Smooth muscle cell (in vitro differentiated cells): ENCODE data around the gene SUCLG2. TPM values are rescaled to one million over a fixed set of nuclear protein-coding genes. Genes with fewer than 3 reads are reported as not detected.

Experiments used
- DNase-seq: peaks from one replicate; lab custom pipeline; 2025; ENCODE audit not compliant: unreplicated experiment; lab: John Stamatoyannopoulos, UW
- H2AFZ ChIP-seq: fragments of 200-600 bp; sonication (generic); 2 replicates; pipeline ENCODE4 v1.6.0; 2016; ENCODE audit warnings: antibody characterized with exemption, low read depth, mild to moderate bottlenecking
- H3F3A ChIP-seq: fragments of 200-600 bp; sonication (generic); 2 replicates; pipeline ENCODE4 v1.6.0; 2017; ENCODE audit warnings: antibody characterized with exemption, low read depth
- H3K27ac ChIP-seq: fragments of 200-600 bp; sonication (generic); 2 replicates; pipeline ENCODE4 v1.5.1; 2016; ENCODE audit warnings: low read depth, mild to moderate bottlenecking
- H3K27me3 ChIP-seq: fragments of 200-600 bp; sonication (generic); 2 replicates; pipeline ENCODE4 v1.6.1; 2016; ENCODE audit warnings: low read depth, mild to moderate bottlenecking
- H3K36me3 ChIP-seq: fragments of 200-600 bp; sonication (generic); 2 replicates; pipeline ENCODE4 v1.5.1; 2016; ENCODE audit warnings: low read depth
- H3K4me1 ChIP-seq: fragments of 200-600 bp; sonication (generic); 2 replicates; pipeline ENCODE4 v1.5.1; 2016; ENCODE audit warnings: low read depth
- H3K4me2 ChIP-seq: fragments of 200-600 bp; sonication (generic); 2 replicates; pipeline ENCODE4 v1.6.0; 2016; ENCODE audit warnings: mild to moderate bottlenecking
- H3K4me3 ChIP-seq: fragments of 200-600 bp; sonication (generic); 2 replicates; pipeline ENCODE4 v1.5.1; 2016; ENCODE audit warnings: mild to moderate bottlenecking
- H3K79me2 ChIP-seq: fragments of 200-600 bp; sonication (generic); 2 replicates; pipeline ENCODE4 v1.6.0; 2016; ENCODE audit warnings: low read depth, mild to moderate bottlenecking
- H3K9ac ChIP-seq: fragments of 200-600 bp; sonication (generic); 2 replicates; pipeline ENCODE4 v1.6.0; 2016; ENCODE audit warnings: low read depth
- H3K9me3 ChIP-seq: fragments of 200-600 bp; sonication (generic); replicated peaks from 2 replicates; pipeline ENCODE4 v1.5.1; 2016; ENCODE audit warnings: low read depth
- H4K20me1 ChIP-seq: fragments of 200-600 bp; sonication (generic); 2 replicates; pipeline ENCODE4 v1.6.0; 2016; ENCODE audit warnings: low read depth
- WGBS: methylation state at CpG from one replicate; pipeline ENCODE4 v1.1.7; 2016; ENCODE audit warnings: low lambda C conversion rate; 5-methylcytosine and 5-hydroxymethylcytosine counted together
- polyA plus RNA-seq: library from polyadenylated mRNA; unstranded; fragments of >200 nt; fragmentation: Nextera tagmentation; extraction: Ambion mirVana; gene quantifications from 2 replicates; pipeline ENCODE4 v1.2.1, GENCODE V29; 2016
- total RNA-seq: library from RNA; depleted of rRNA; stranded (reverse); fragments of >200 nt; gene quantifications from 2 replicates; pipeline ENCODE4 v1.2.3, GENCODE V29; 2014
- TF ChIP-seq, protein P1 (sequence below): fragments of 200-600 bp; sonication (generic); IDR thresholded peaks from 2 replicates; pipeline ENCODE4 v1.5.1; 2017; ENCODE audit warnings: borderline replicate concordance, mild to moderate bottlenecking, antibody characterized with exemption; ENCODE audit not compliant: insufficient read depth, poor library complexity, severe bottlenecking

SUCLG2 gene
- total and polyA plus RNA-seq, 2 experiments from 2014 or later: 40.3 to 45.4 TPM

DNA sequence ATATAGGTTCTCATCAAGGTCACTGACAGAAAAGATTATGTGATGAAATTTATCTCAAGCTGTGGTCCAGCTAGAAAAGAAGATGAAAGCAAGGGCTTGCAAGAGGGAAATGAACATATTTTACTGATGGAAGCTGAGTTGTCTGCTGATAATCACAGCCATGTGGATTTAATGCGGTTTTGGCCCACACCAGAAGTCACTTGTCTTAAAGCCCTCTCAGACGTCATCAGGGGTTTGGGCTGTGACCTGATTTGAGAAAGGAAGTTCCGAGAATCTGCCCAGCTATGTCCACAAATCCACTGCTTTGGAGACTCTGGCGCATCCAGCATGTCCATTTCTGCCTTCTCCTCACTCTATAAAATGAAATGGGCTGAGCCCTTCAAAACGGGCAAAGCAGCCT is 278.4 kb downstream of the SUCLG2 start:
- H3K27ac ChIP-seq: no peak overlapping the region
- H3K9ac ChIP-seq: no peak overlapping the region
- no peak overlapping the region for H3K4me3 ChIP-seq
- H3K79me2 ChIP-seq: no peaks in the 10 kb centered on the region
- no peaks in the 10 kb centered on the region for H3K4me1 ChIP-seq
- no peak overlapping the region for H3K4me2 ChIP-seq
- H3F3A ChIP-seq: no peaks in the 10 kb centered on the region
- TF ChIP-seq, protein P1, sequence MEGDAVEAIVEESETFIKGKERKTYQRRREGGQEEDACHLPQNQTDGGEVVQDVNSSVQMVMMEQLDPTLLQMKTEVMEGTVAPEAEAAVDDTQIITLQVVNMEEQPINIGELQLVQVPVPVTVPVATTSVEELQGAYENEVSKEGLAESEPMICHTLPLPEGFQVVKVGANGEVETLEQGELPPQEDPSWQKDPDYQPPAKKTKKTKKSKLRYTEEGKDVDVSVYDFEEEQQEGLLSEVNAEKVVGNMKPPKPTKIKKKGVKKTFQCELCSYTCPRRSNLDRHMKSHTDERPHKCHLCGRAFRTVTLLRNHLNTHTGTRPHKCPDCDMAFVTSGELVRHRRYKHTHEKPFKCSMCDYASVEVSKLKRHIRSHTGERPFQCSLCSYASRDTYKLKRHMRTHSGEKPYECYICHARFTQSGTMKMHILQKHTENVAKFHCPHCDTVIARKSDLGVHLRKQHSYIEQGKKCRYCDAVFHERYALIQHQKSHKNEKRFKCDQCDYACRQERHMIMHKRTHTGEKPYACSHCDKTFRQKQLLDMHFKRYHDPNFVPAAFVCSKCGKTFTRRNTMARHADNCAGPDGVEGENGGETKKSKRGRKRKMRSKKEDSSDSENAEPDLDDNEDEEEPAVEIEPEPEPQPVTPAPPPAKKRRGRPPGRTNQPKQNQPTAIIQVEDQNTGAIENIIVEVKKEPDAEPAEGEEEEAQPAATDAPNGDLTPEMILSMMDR: no peak
- H4K20me1 ChIP-seq: no peaks in the 10 kb centered on the region
- 87% methylated on average over 5 of the region's 5 CpGs for WGBS
- no peak for DNase-seq
- H3K9me3 ChIP-seq: no peaks in the 10 kb centered on the region
- no peaks in the 10 kb centered on the region for H3K27me3 ChIP-seq
- H2AFZ ChIP-seq: no peak overlapping the region
- no peaks in the 10 kb centered on the region for H3K36me3 ChIP-seq

GRCh38 chr3:67362686-67363085 is 291.7 kb downstream of the SUCLG2 start:
- Histone ChIP-seq H3K36me3 (no peaks in the 10 kb centered on the region), H2AFZ (no peak overlapping the region), H3K4me2 (no peak overlapping the region), H3K27me3 (no peaks in the 10 kb centered on the region), H4K20me1 (no peaks in the 10 kb centered on the region), H3F3A (peaks cover 4% of the 10 kb centered on the region), H3K9ac (no peak overlapping the region), H3K79me2 (no peaks in the 10 kb centered on the region), H3K4me1 (no peaks in the 10 kb centered on the region), H3K9me3 (no peaks in the 10 kb centered on the region), H3K27ac (no peak overlapping the region), H3K4me3 (no peak overlapping the region)
- DNase-seq: no peak
- TF ChIP-seq, protein P1: no peak
- 23% methylated on average over 4 of the region's 4 CpGs for WGBS

- no peaks in the 10 kb centered on the region for H3K36me3 ChIP-seq
These were observed 292.6 kb downstream of the SUCLG2 start for GRCh38 chr3:67361770-67362169.

DNA sequence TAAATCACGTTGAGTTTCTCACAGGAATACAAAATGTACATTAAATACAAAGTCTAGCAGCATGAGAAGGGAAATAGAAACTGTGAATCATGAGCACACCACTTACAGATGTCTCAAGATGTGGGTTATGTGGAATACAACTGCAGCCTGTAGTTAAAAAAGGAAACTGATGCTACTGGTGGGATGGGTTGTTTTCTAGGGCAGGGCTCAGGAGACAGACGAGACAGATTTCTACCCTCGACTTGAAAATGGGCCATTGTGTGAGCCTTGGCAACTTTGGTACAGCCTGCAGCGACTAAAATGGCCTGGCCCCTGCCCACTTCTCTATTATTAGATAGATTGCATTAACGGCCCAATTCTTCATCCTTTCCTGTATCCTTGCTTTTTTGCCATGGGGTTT is 293.1 kb downstream of the SUCLG2 start:
- no peak for DNase-seq
- TF ChIP-seq, protein P1: no peak
- Histone ChIP-seq H3K36me3 (no peaks in the 10 kb centered on the region), H3K4me3 (no peak overlapping the region), H3K4me1 (no peaks in the 10 kb centered on the region), H3K79me2 (no peaks in the 10 kb centered on the region), H3K9ac (no peak overlapping the region), H3K9me3 (no peaks in the 10 kb centered on the region), H3F3A (peaks cover 4% of the 10 kb centered on the region), H3K27me3 (no peaks in the 10 kb centered on the region), H2AFZ (no peak overlapping the region), H3K27ac (no peak overlapping the region), H4K20me1 (no peaks in the 10 kb centered on the region), H3K4me2 (no peak overlapping the region)
- 85% methylated on average over 5 of the region's 5 CpGs for WGBS

More at GRCh38 chr3:67361770-67362169, 292.6 kb downstream of the SUCLG2 start:
- Histone ChIP-seq H3K4me1 (no peaks in the 10 kb centered on the region), H3K27me3 (no peaks in the 10 kb centered on the region), H3K27ac (no peak overlapping the region), H3K4me3 (no peak overlapping the region), H2AFZ (no peak overlapping the region), H4K20me1 (no peaks in the 10 kb centered on the region), H3F3A (peaks cover 4% of the 10 kb centered on the region), H3K9me3 (no peaks in the 10 kb centered on the region), H3K9ac (no peak overlapping the region), H3K4me2 (no peak overlapping the region), H3K79me2 (no peaks in the 10 kb centered on the region)
- no peak for DNase-seq
- TF ChIP-seq, protein P1: no peak
